ENCODE measurements around the gene NUAK2. TPM values are rescaled to one million over a fixed set of nuclear protein-coding genes. Genes with fewer than 3 reads are reported as not detected.

NUAK2 gene
- total and polyA plus RNA-seq, 2 donors (not counting 3 experiments of a cell fraction or from before 2014, with no cell fraction given): 1.8 to 2.5 TPM

DNA sequence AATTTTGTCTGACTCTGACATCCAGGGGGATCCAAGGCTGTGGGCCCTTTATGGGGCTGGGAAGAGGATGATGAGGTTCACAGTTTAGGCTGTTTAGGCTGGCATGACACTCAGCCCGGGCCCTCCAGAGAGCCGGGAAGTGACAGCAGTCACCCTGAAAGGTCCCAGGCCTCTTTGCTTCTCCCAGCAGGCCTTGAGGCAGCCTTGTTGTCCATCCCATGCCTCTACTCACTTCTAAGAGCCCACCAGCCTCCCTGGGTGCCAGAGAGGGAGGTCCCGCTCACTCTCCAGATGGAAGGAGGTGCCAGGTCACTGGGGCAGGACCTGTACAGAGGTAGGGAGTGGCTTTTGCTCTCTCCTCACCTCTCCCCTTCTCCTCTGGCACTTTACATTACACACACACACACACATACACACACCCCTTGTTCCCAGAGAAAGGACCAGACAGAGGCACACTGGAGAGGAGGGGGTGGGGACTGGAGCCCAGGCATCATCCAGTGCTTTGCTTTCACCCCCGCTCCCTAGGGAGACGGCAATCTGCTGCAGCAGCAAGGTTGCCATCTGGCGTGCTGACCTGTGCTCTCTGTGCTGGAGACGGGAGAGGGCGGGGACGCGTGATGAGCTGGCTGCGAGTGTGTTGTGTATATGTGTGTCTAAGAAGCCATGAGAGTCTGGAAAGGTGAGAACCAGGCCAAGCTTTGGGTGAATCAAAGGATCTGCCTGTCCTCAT is 30.6 kb upstream of the NUAK2 start:
- intact Hi-C loops (cut with micrococcal nuclease): no loop called here
- H3K4me1 ChIP-seq (ENCODE audit: control insufficient read depth, extremely low read depth, insufficient read depth, low read length): no peaks in the 10 kb centered on the region
- dilution Hi-C loops (cut with MboI; ENCODE audit: extremely low pct_ligation_motif_present, low sequenced_read_pairs): no loop called here
- FAIRE-seq: no peak
- no peaks in the 10 kb centered on the region for H4K20me1 ChIP-seq (replicated peaks; ENCODE audit: control insufficient read depth, extremely low read depth, insufficient read depth, low read length)
- no peak overlapping the region for H3K9ac ChIP-seq (replicated peaks; ENCODE audit: extremely low read depth, insufficient read depth, low read length)
- no TSS peak for BruUV-seq (replicated peaks)
- H3K79me2 ChIP-seq (ENCODE audit: control insufficient read depth, insufficient read depth, low read length): no peaks in the 10 kb centered on the region
- no peak overlapping the region for H2AFZ ChIP-seq (ENCODE audit: low read depth, low read length)
- H3K27ac ChIP-seq (ENCODE audit: insufficient read depth, low read depth, low read length): no peak overlapping the region
- TF ChIP-seq EZH2 (IDR thresholded peaks at IDR 0.05; ENCODE audit: borderline replicate concordance, low read depth, low read length, severe bottlenecking) (no peak), GATA2 (IDR thresholded peaks at IDR 0.05; ENCODE audit: insufficient read depth, insufficient read length, low read depth, low read length) (no peak), FOS (IDR thresholded peaks at IDR 0.05; ENCODE audit: borderline replicate concordance, insufficient read depth, low read length) (no peak), MYC (IDR thresholded peaks at IDR 0.05; ENCODE audit: low read depth, low read length) (no peak), POLR2AphosphoS5 (IDR thresholded peaks at IDR 0.05; ENCODE audit: insufficient read depth, low read depth, low read length) (no peak), POLR2A (IDR thresholded peaks at IDR 0.05; ENCODE audit: low read depth, low read length) (no peak), JUN (IDR thresholded peaks at IDR 0.05; ENCODE audit: borderline replicate concordance, insufficient read depth, insufficient read length, low read depth) (no peak)
- TF ChIP-seq, protein P1, sequence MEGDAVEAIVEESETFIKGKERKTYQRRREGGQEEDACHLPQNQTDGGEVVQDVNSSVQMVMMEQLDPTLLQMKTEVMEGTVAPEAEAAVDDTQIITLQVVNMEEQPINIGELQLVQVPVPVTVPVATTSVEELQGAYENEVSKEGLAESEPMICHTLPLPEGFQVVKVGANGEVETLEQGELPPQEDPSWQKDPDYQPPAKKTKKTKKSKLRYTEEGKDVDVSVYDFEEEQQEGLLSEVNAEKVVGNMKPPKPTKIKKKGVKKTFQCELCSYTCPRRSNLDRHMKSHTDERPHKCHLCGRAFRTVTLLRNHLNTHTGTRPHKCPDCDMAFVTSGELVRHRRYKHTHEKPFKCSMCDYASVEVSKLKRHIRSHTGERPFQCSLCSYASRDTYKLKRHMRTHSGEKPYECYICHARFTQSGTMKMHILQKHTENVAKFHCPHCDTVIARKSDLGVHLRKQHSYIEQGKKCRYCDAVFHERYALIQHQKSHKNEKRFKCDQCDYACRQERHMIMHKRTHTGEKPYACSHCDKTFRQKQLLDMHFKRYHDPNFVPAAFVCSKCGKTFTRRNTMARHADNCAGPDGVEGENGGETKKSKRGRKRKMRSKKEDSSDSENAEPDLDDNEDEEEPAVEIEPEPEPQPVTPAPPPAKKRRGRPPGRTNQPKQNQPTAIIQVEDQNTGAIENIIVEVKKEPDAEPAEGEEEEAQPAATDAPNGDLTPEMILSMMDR (IDR thresholded peaks at IDR 0.05; ENCODE audit: extremely low read depth in 1 of 2, insufficient read depth in 1 of 2, low read depth in 1 of 2, low read length in 2 of 2): no peak
- TF ChIP-seq, protein P2, sequence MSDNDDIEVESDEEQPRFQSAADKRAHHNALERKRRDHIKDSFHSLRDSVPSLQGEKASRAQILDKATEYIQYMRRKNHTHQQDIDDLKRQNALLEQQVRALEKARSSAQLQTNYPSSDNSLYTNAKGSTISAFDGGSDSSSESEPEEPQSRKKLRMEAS (IDR thresholded peaks at IDR 0.05; ENCODE audit: insufficient read depth, insufficient read length): no peak
- DNase-seq (ENCODE audit: low read depth, low spot score): no peak
- ChIA-PET POLR2A (no interaction called here), CTCF (interaction anchor here (2.8 to 4.7 kb wide), 3 partner anchors 16 to 134 kb away, joined by 55 to 243 read pairs (median 71); no protein-coding TSS in a partner anchor)
- H3K27me3 ChIP-seq (ENCODE audit: control insufficient read depth in 2 of 2, insufficient read depth in 2 of 2, low read length in 2 of 2): peaks cover 23 to 35% of the 10 kb centered on the region in 2 experiments
- no peaks in the 10 kb centered on the region for H3K9me3 ChIP-seq (replicated peaks; ENCODE audit: control insufficient read depth, insufficient read depth, low read length)
- H3K4me3 ChIP-seq (replicated peaks in 1 of 3; ENCODE audit: insufficient read depth in 1 of 3, low read depth in 1 of 3, low read length in 3 of 3): no peak overlapping the region
- H3K36me3 ChIP-seq (ENCODE audit: control insufficient read depth in 2 of 2, extremely low read depth in 1 of 2, insufficient read depth in 2 of 2, low read length in 2 of 2): no peaks in the 10 kb centered on the region
- H3K4me2 ChIP-seq (ENCODE audit: insufficient read depth, low read length): no peak overlapping the region
- H3K9me1 ChIP-seq (replicated peaks; ENCODE audit: control insufficient read depth, extremely low read depth, insufficient read depth, low read length): no peaks in the 10 kb centered on the region
